IMR-90 (cell line): Measurements from ENCODE around the gene PDZK1.
"Not testable (repeated sequence)": the region's sequence is repeated elsewhere in the genome, so short reads cannot be mapped to it uniquely, and the experiment has no call there.

Experiments
- CEBPB ChIP-seq: IDR thresholded peaks from 2 replicates; pipeline ENCODE4 v1.6.1; 2012; ENCODE audit warnings: low read depth, low read length, improper control_type of control experiment
- NFE2L2 ChIP-seq: fragments of 150-350 bp; IDR thresholded peaks from 2 replicates; pipeline ENCODE4 v1.6.1; 2016; ENCODE audit warnings: low read depth, mild to moderate bottlenecking, low read length
- POLR2A ChIP-seq: IDR thresholded peaks from 2 replicates; pipeline ENCODE4 v1.6.1; 2012; ENCODE audit warnings: mild to moderate bottlenecking, low read depth, low read length
- RFX5 ChIP-seq: IDR thresholded peaks from 2 replicates; pipeline ENCODE4 v1.8.0; 2012; ENCODE audit warnings: low read depth, mild to moderate bottlenecking, low read length, moderate library complexity
- TF ChIP-seq, protein P1 (sequence below): conservative IDR thresholded peaks from 2 replicates; pipeline ENCODE4 v1.5.1; 2012; ENCODE audit warnings: mild to moderate bottlenecking, low read depth, low read length, improper control_type of control experiment
- TF ChIP-seq, protein P2 (sequence below): fragments of 150-350 bp; IDR thresholded peaks from 2 replicates; pipeline ENCODE4 v1.6.1; 2017; ENCODE audit warnings: mild to moderate bottlenecking, antibody characterized with exemption, low read length, low read depth
- TF ChIP-seq, protein P3 (sequence below): fragments of 150-350 bp; IDR thresholded peaks from 2 replicates; pipeline ENCODE4 v1.6.1; 2016; ENCODE audit warnings: low read depth, mild to moderate bottlenecking, low read length, moderate library complexity, borderline replicate concordance

DNA sequence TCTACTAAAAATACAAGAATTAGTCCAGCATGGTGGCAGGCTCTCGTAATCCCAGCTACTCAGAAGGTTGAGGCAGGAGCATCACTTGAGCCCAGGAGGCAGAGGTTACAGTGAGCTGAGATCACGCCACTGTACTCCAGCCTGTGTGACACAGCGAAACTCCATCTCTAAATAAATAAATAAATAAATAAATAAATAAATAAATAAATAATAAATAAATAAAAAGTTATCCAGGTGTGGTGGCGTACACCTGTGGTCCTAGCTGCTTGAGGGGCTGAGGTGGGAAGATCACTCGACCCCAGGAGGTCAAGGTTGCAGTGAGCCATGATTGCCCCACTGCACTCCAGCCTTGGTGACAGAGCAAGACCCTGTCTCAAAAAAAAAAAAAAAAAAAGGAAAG lies 11.3 kb upstream of the PDZK1 start:
- TF ChIP-seq, protein P1, sequence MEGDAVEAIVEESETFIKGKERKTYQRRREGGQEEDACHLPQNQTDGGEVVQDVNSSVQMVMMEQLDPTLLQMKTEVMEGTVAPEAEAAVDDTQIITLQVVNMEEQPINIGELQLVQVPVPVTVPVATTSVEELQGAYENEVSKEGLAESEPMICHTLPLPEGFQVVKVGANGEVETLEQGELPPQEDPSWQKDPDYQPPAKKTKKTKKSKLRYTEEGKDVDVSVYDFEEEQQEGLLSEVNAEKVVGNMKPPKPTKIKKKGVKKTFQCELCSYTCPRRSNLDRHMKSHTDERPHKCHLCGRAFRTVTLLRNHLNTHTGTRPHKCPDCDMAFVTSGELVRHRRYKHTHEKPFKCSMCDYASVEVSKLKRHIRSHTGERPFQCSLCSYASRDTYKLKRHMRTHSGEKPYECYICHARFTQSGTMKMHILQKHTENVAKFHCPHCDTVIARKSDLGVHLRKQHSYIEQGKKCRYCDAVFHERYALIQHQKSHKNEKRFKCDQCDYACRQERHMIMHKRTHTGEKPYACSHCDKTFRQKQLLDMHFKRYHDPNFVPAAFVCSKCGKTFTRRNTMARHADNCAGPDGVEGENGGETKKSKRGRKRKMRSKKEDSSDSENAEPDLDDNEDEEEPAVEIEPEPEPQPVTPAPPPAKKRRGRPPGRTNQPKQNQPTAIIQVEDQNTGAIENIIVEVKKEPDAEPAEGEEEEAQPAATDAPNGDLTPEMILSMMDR = not testable (repeated sequence)
- not testable (repeated sequence) for TF ChIP-seq POLR2A, CEBPB, RFX5, NFE2L2
- TF ChIP-seq, protein P2, sequence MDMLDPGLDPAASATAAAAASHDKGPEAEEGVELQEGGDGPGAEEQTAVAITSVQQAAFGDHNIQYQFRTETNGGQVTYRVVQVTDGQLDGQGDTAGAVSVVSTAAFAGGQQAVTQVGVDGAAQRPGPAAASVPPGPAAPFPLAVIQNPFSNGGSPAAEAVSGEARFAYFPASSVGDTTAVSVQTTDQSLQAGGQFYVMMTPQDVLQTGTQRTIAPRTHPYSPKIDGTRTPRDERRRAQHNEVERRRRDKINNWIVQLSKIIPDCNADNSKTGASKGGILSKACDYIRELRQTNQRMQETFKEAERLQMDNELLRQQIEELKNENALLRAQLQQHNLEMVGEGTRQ = not testable (repeated sequence)
- TF ChIP-seq, protein P3, sequence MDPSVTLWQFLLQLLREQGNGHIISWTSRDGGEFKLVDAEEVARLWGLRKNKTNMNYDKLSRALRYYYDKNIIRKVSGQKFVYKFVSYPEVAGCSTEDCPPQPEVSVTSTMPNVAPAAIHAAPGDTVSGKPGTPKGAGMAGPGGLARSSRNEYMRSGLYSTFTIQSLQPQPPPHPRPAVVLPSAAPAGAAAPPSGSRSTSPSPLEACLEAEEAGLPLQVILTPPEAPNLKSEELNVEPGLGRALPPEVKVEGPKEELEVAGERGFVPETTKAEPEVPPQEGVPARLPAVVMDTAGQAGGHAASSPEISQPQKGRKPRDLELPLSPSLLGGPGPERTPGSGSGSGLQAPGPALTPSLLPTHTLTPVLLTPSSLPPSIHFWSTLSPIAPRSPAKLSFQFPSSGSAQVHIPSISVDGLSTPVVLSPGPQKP = not testable (repeated sequence)
